ENCODE results near the gene ATP2C1. TPM values are rescaled to one million over a fixed set of nuclear protein-coding genes. Genes with fewer than 3 reads are reported as not detected.

The ATP2C1 gene
- total RNA-seq, 4 donors from 2014 or later: 62.3 to 87.2 (median 76.6) TPM

- TF ChIP-seq, protein P1, sequence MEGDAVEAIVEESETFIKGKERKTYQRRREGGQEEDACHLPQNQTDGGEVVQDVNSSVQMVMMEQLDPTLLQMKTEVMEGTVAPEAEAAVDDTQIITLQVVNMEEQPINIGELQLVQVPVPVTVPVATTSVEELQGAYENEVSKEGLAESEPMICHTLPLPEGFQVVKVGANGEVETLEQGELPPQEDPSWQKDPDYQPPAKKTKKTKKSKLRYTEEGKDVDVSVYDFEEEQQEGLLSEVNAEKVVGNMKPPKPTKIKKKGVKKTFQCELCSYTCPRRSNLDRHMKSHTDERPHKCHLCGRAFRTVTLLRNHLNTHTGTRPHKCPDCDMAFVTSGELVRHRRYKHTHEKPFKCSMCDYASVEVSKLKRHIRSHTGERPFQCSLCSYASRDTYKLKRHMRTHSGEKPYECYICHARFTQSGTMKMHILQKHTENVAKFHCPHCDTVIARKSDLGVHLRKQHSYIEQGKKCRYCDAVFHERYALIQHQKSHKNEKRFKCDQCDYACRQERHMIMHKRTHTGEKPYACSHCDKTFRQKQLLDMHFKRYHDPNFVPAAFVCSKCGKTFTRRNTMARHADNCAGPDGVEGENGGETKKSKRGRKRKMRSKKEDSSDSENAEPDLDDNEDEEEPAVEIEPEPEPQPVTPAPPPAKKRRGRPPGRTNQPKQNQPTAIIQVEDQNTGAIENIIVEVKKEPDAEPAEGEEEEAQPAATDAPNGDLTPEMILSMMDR (IDR thresholded peaks at IDR 0.05; ENCODE audit: low read depth): no peak
Measured at GRCh38 chr3:130932979-130933378, 39.1 kb downstream of the ATP2C1 start.

- TF ChIP-seq, protein P1 (IDR thresholded peaks at IDR 0.05; ENCODE audit: low read depth): no peak
Measured at GRCh38 chr3:130933801-130934345, 40.0 kb downstream of the ATP2C1 start.

GRCh38 chr3:130934442-130935089, 40.7 kb downstream of the ATP2C1 start:
- TF ChIP-seq, protein P1 (IDR thresholded peaks at IDR 0.05; ENCODE audit: low read depth): no peak

DNA sequence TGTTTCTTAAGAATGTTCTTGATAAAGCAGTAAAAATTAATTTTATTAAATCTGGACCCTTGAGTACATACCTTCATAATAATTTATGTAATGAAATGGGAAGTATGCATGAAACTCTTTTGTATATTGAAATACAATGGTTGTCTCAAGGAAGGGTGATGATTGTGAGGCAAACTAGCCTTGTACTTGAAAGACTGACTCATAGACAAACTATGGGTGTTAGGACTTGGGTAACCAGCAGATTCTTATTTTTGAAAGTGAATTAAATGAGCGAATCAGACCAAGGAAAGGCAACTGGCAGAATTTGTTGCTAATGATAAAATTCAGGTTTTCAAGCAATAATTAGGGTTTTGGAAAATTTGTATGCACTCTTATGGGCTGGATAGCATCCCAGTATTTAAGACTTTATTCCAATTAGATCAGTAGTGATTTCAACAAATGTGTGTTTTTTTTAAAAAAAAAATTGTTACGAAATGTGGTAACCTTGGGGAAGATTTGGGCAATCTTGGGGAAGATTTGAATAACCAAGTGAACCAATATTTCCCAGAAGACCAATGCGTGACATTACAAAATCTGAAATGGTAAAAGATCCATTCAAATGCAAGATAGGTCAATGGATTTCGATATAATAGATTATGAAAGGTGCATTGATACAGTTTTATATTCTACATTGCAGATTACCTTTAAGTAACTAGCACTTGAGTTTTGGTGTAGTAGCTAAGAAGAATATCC, 42.0 kb downstream of the ATP2C1 start:
- TF ChIP-seq, protein P1 (IDR thresholded peaks at IDR 0.05; ENCODE audit: low read depth): no peak

DNA sequence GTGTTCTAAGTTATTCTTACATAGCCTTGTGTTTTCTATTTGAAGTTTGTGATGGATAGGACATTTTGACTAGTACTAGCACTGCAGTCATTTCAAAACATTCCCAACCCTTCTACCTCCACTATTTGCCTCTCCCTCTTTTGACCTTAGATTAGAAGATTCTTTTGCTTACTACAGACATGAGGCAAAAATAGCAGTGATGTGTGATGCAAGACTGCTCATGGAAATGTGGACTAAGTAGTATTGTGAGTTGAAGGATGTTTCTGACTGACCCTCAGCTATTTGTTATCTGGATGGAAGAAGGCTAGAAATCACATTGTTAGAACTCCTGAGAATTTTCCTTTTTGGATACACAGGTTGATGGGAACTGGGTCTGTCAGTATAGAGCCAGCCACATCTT, 45.9 kb downstream of the ATP2C1 start:
- TF ChIP-seq, protein P1 (IDR thresholded peaks at IDR 0.05; ENCODE audit: low read depth): no peak

GRCh38 chr3:130941793-130942192, 47.9 kb downstream of the ATP2C1 start:
- TF ChIP-seq, protein P1 (IDR thresholded peaks at IDR 0.05; ENCODE audit: low read depth): no peak

GRCh38 chr3:130946882-130947281, 53.0 kb downstream of the ATP2C1 start:
- TF ChIP-seq, protein P1 (IDR thresholded peaks at IDR 0.05; ENCODE audit: low read depth): no peak
